ENCODE results near the gene HMOX1. TPM values are rescaled to one million over a fixed set of nuclear protein-coding genes. Genes with fewer than 3 reads are reported as not detected.

HMOX1 gene
- total and polyA plus RNA-seq, 2 of the 13 experiments (the other 11 are each of a cell fraction or from before 2014, with no cell fraction given): 53.6 to 67.4 TPM

DNA sequence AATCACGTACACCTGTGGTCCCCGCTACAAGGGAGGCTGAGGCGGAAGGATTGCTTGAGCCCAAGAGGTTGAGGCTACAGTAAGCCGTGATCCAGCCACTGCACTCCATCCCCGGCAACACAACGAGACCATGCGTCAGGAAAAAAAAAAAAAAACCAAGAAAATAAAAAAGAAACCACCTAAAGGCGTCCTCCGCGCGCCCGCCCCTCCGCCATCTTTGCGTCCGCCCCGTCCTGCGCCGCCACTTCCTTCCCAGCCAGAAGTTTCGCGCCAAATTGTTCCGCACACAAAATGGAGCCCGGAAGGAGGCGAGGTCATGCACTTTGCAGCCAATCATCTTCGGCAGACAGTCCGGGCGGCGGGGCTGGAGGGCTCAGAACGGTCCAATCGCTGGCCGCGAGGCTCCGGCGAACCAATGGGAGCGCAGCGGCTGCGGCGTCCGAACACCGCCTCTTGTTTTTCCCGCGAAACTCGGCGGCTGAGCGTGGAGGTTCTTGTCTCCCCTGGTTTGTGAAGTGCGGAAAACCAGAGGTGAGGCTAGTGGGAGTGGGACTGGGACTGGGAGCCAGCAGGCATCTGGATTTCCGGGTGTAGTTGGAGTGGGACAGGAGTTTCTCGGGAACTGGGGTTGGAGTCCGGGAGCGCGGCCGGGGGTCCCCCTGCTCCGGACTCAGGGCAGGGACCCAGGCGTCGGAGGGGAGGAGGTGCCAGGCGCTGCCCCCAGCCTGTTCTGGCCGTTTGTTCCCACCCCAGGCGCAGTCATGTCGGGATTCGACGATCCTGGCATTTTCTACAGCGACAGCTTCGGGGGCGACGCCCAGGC lies 19.0 kb downstream of the HMOX1 start, which contains the start of gene MCM5 (continued):
- TF ChIP-seq, protein P1, sequence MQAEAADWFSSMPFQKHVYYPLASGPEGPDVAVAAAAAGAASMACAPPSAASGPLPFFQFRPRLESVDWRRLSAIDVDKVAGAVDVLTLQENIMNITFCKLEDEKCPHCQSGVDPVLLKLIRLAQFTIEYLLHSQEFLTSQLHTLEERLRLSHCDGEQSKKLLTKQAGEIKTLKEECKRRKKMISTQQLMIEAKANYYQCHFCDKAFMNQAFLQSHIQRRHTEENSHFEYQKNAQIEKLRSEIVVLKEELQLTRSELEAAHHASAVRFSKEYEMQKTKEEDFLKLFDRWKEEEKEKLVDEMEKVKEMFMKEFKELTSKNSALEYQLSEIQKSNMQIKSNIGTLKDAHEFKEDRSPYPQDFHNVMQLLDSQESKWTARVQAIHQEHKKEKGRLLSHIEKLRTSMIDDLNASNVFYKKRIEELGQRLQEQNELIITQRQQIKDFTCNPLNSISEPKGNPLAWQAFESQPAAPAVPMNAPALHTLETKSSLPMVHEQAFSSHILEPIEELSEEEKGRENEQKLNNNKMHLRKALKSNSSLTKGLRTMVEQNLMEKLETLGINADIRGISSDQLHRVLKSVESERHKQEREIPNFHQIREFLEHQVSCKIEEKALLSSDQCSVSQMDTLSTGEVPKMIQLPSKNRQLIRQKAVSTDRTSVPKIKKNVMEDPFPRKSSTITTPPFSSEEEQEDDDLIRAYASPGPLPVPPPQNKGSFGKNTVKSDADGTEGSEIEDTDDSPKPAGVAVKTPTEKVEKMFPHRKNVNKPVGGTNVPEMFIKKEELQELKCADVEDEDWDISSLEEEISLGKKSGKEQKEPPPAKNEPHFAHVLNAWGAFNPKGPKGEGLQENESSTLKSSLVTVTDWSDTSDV (CRISPR knock-in tag; IDR thresholded peaks at IDR 0.05): peak; percentile 67; the same call in 1 of the 2 replicates
- no peak for TF ChIP-seq ZFP36 (IDR thresholded peaks at IDR 0.05; ENCODE audit: borderline replicate concordance, low read depth, low read length, partially characterized antibody)
- TF ChIP-seq MYNN (CRISPR knock-in tag; IDR thresholded peaks at IDR 0.05; ENCODE audit: low read depth): no peak
- no peak for TF ChIP-seq WIZ (CRISPR knock-in tag; IDR thresholded peaks at IDR 0.05)
- no peak for TF ChIP-seq FOXP1 (IDR thresholded peaks at IDR 0.05)
- TF ChIP-seq FOXP1 (CRISPR knock-in tag; IDR thresholded peaks at IDR 0.05): no peak
- TF ChIP-seq, protein P2, sequence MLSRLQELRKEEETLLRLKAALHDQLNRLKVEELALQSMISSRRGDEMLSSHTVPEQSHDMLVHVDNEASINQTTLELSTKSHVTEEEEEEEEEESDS (CRISPR knock-in tag; IDR thresholded peaks at IDR 0.05; ENCODE audit: borderline replicate concordance): peak; percentile 81
- TF ChIP-seq AKAP8 (CRISPR knock-in tag; IDR thresholded peaks at IDR 0.05): no peak
- no peak for TF ChIP-seq NFE2L2 (IDR thresholded peaks at IDR 0.05; ENCODE audit: low read length)
- TF ChIP-seq ZNF253 (CRISPR knock-in tag; IDR thresholded peaks at IDR 0.05; ENCODE audit: borderline replicate concordance): peak; percentile 78; the same call in 1 of the 2 replicates
- peak; percentile 52; the same call in 1 of the 2 replicates for TF ChIP-seq FOXK1 (CRISPR knock-in tag; IDR thresholded peaks at IDR 0.05; ENCODE audit: borderline replicate concordance, low read depth)
- no peak for TF ChIP-seq SALL2 (CRISPR knock-in tag; IDR thresholded peaks at IDR 0.05)
- TF ChIP-seq, protein P3, sequence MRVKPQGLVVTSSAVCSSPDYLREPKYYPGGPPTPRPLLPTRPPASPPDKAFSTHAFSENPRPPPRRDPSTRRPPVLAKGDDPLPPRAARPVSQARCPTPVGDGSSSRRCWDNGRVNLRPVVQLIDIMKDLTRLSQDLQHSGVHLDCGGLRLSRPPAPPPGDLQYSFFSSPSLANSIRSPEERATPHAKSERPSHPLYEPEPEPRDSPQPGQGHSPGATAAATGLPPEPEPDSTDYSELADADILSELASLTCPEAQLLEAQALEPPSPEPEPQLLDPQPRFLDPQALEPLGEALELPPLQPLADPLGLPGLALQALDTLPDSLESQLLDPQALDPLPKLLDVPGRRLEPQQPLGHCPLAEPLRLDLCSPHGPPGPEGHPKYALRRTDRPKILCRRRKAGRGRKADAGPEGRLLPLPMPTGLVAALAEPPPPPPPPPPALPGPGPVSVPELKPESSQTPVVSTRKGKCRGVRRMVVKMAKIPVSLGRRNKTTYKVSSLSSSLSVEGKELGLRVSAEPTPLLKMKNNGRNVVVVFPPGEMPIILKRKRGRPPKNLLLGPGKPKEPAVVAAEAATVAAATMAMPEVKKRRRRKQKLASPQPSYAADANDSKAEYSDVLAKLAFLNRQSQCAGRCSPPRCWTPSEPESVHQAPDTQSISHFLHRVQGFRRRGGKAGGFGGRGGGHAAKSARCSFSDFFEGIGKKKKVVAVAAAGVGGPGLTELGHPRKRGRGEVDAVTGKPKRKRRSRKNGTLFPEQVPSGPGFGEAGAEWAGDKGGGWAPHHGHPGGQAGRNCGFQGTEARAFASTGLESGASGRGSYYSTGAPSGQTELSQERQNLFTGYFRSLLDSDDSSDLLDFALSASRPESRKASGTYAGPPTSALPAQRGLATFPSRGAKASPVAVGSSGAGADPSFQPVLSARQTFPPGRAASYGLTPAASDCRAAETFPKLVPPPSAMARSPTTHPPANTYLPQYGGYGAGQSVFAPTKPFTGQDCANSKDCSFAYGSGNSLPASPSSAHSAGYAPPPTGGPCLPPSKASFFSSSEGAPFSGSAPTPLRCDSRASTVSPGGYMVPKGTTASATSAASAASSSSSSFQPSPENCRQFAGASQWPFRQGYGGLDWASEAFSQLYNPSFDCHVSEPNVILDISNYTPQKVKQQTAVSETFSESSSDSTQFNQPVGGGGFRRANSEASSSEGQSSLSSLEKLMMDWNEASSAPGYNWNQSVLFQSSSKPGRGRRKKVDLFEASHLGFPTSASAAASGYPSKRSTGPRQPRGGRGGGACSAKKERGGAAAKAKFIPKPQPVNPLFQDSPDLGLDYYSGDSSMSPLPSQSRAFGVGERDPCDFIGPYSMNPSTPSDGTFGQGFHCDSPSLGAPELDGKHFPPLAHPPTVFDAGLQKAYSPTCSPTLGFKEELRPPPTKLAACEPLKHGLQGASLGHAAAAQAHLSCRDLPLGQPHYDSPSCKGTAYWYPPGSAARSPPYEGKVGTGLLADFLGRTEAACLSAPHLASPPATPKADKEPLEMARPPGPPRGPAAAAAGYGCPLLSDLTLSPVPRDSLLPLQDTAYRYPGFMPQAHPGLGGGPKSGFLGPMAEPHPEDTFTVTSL (CRISPR knock-in tag; IDR thresholded peaks at IDR 0.05; ENCODE audit: borderline replicate concordance): no peak; the same call in 1 of the 2 replicates
- TF ChIP-seq GFI1 (CRISPR knock-in tag; IDR thresholded peaks at IDR 0.05; ENCODE audit: borderline replicate concordance): peak; percentile 49; the same call in 1 of the 2 replicates
- TF ChIP-seq SP1 (IDR thresholded peaks at IDR 0.05): no peak
- peak; percentile 75 for TF ChIP-seq SP1 (CRISPR knock-in tag; IDR thresholded peaks at IDR 0.05)
- TF ChIP-seq ZNF850 (CRISPR knock-in tag; conservative IDR thresholded peaks at IDR 0.05): no peak
- no peak for TF ChIP-seq ZFYVE20 (CRISPR knock-in tag; IDR thresholded peaks at IDR 0.05; ENCODE audit: borderline replicate concordance, low read depth)
- TF ChIP-seq, protein P4, sequence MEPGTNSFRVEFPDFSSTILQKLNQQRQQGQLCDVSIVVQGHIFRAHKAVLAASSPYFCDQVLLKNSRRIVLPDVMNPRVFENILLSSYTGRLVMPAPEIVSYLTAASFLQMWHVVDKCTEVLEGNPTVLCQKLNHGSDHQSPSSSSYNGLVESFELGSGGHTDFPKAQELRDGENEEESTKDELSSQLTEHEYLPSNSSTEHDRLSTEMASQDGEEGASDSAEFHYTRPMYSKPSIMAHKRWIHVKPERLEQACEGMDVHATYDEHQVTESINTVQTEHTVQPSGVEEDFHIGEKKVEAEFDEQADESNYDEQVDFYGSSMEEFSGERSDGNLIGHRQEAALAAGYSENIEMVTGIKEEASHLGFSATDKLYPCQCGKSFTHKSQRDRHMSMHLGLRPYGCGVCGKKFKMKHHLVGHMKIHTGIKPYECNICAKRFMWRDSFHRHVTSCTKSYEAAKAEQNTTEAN (CRISPR knock-in tag; conservative IDR thresholded peaks at IDR 0.05): 0 out of 2 replicates have a peak, but pooled peaks have one; percentile 26
